B cell (primary cell): ENCODE data around the gene SLC25A24. TPM values are rescaled to one million over a fixed set of nuclear protein-coding genes. Genes with fewer than 3 reads are reported as not detected.
"Not testable (repeated sequence)": the region's sequence is repeated elsewhere in the genome, so short reads cannot be mapped to it uniquely, and the experiment has no call there.

ENCODE experiments used
- ATAC-seq: fragments of 200-7000 bp; cut with Tn5 transposase; one replicate; pipeline ENCODE4 v1.10.0; 2021; ENCODE audit warnings: low read depth, mild to moderate bottlenecking, moderate number of reproducible peaks, moderate library complexity
- CTCF ChIA-PET: fragments of 350-600 bp; sonication (Branson Sonifier 250); formaldehyde crosslinking; loops from one replicate; lab custom pipeline; 2021; ENCODE audit warnings: antibody characterized with exemption, inconsistent platforms; lab: Charles Lee
- POLR2A ChIA-PET: fragments of 350-600 bp; sonication (Branson Sonifier 250); formaldehyde crosslinking; loops from one replicate; lab custom pipeline; 2021; ENCODE audit warnings: antibody characterized with exemption; lab: Charles Lee
- DNase-seq: peaks from one replicate; pipeline ENCODE4 v3.0.0; 2013
- H2AFZ ChIP-seq: 2 replicates; pipeline ENCODE4 v1.6.1; 2012; ENCODE audit warnings: mild to moderate bottlenecking, low read depth, low read length; ENCODE audit not compliant: insufficient read depth, poor library complexity, severe bottlenecking
- H3K27ac ChIP-seq, 2 donors: 1 replicate in 1 of 2; 2 replicates in 1 of 2; pipeline ENCODE4 v1.5.1; 2012 to 2013; ENCODE audit warnings: low read length in 2 of 2, mild to moderate bottlenecking in 2 of 2, moderate library complexity in 1 of 2
- H3K27me3 ChIP-seq, 4 experiments: fragments of 200-600 bp in 1 of 4; sonication (generic) in 1 of 4; replicated peaks in 1 of 4; 1 replicate in 2 of 4; 2 replicates in 2 of 4; pipeline versions ENCODE4 v1.6.1 to v1.7.0; 2013 to 2016; ENCODE audit warnings: low read length in 3 of 4, mild to moderate bottlenecking in 2 of 4, mixed read lengths in 1 of 4, moderate library complexity in 1 of 4; ENCODE audit not compliant: insufficient read depth in 4 of 4, control insufficient read depth in 3 of 4; ENCODE audit errors: control extremely low read depth in 1 of 4
- H3K36me3 ChIP-seq, 2 experiments: replicated peaks in 1 of 2; 1 replicate in 1 of 2; 2 replicates in 1 of 2; pipeline versions ENCODE4 v1.6.1 to v1.7.1; 2013; ENCODE audit warnings: low read length in 1 of 2; ENCODE audit not compliant: insufficient read depth in 2 of 2, control insufficient read depth in 1 of 2; ENCODE audit errors: control extremely low read depth in 1 of 2, extremely low read depth in 1 of 2
- H3K4me1 ChIP-seq, 2 donors: fragments of 200-600 bp in 1 of 2; sonication (generic) in 1 of 2; 1 replicate in 1 of 2; 2 replicates in 1 of 2; pipeline versions ENCODE4 v1.5.1 to v1.6.1; 2013 to 2017; ENCODE audit warnings: low read length in 2 of 2; ENCODE audit not compliant: control insufficient read depth in 2 of 2, insufficient read depth in 2 of 2
- H3K4me2 ChIP-seq: replicated peaks from 2 replicates; pipeline ENCODE3; 2012; ENCODE audit warnings: mild to moderate bottlenecking, low read depth, low read length; ENCODE audit not compliant: poor library complexity, severe bottlenecking
- H3K4me3 ChIP-seq, 5 experiments: fragments of 200-600 bp in 1 of 5; sonication (generic) in 1 of 5; 1 replicate in 3 of 5; 2 replicates in 2 of 5; pipeline versions ENCODE4 v1.5.1 to v1.7.0; 2011 to 2016; ENCODE audit warnings: low read length in 4 of 5, mild to moderate bottlenecking in 4 of 5, low read depth in 2 of 5, control low read depth in 1 of 5, moderate library complexity in 1 of 5; ENCODE audit not compliant: insufficient read depth in 1 of 5; ENCODE audit errors: control extremely low read depth in 1 of 5, extremely low read depth in 1 of 5
- H3K79me2 ChIP-seq: fragments of 200-600 bp; sonication (generic); one replicate; pipeline ENCODE4 v1.6.0; 2016; ENCODE audit warnings: low read length; ENCODE audit not compliant: control insufficient read depth, insufficient read depth
- H3K9ac ChIP-seq: fragments of 200-600 bp; sonication (generic); 2 replicates; pipeline ENCODE4 v1.6.1; 2017; ENCODE audit warnings: mild to moderate bottlenecking, low read length, moderate library complexity
- H3K9me3 ChIP-seq, 3 donors: one replicate each; pipeline versions ENCODE4 v1.6.1 to v1.7.1; 2013; ENCODE audit warnings: low read length in 2 of 3; ENCODE audit not compliant: control insufficient read depth in 2 of 3, insufficient read depth in 1 of 3; ENCODE audit errors: control extremely low read depth in 1 of 3
- H4K20me1 ChIP-seq: 2 replicates; pipeline ENCODE4 v1.6.0; 2012; ENCODE audit warnings: mild to moderate bottlenecking, low read length; ENCODE audit not compliant: insufficient read depth, control insufficient read depth, poor library complexity, severe bottlenecking
- H3K27ac Mint-ChIP-seq: one replicate; pipeline ENCODE4 v1.8.0; 2021; ENCODE audit warnings: mixed read lengths
- H3K27me3 Mint-ChIP-seq: one replicate; pipeline ENCODE4 v1.8.0; 2021; ENCODE audit warnings: mixed read lengths
- H3K4me1 Mint-ChIP-seq: one replicate; pipeline ENCODE4 v1.8.0; 2021; ENCODE audit warnings: mixed read lengths
- H3K4me3 Mint-ChIP-seq: one replicate; pipeline ENCODE4 v1.8.0; 2021; ENCODE audit warnings: mixed read lengths
- H3K9me3 Mint-ChIP-seq: one replicate; pipeline ENCODE4 v1.8.0; 2022; ENCODE audit warnings: mixed read lengths; ENCODE audit not compliant: insufficient read depth
- WGBS: methylation state at CpG from one replicate; pipeline ENCODE4 v1.1.5; 2013; ENCODE audit warnings: missing lambda C conversion rate; ENCODE audit not compliant: insufficient coverage; 5-methylcytosine and 5-hydroxymethylcytosine counted together
- intact Hi-C: fragments of 100-400 bp; cut with micrococcal nuclease; formaldehyde crosslinking; loops from one replicate; pipeline ENCODE4 v1.10.0; 2022
- polyA plus RNA-seq: library from polyadenylated mRNA; depleted of rRNA; stranded (reverse); fragments of >200 nt; gene quantifications from 2 replicates; pipeline ENCODE4 v1.2.3, GENCODE V29; 2012
- total RNA-seq, 2 donors: library from RNA; stranded (reverse); fragments of 120-200 nt in 1 of 2; gene quantifications; 1 replicate in 1 of 2; 2 replicates in 1 of 2; pipeline versions ENCODE4 v1.2.3 to v1.2.4, GENCODE V29; 2013 to 2022

The SLC25A24 gene
- total and polyA plus RNA-seq, 2 donors (not counting 1 experiment from before 2014, with no cell fraction given) = 6.0 to 25.6 TPM

GRCh38 chr1:108226855-108227254 is 26.7 kb upstream of the SLC25A24 start:
- CTCF ChIA-PET = not testable (repeated sequence)

GRCh38 chr1:108223226-108223625 is 23.1 kb upstream of the SLC25A24 start:
- CTCF ChIA-PET, H3K4me3 Mint-ChIP-seq, H3K27ac Mint-ChIP-seq: not testable (repeated sequence)

More at GRCh38 chr1:108226855-108227254, 26.7 kb upstream of the SLC25A24 start:
- H3K4me3 ChIP-seq, H3K4me1 ChIP-seq, H3K27ac ChIP-seq, H3K27me3 Mint-ChIP-seq, H3K27ac Mint-ChIP-seq, H3K9me3 Mint-ChIP-seq, ATAC-seq, H3K9me3 ChIP-seq, H3K4me3 Mint-ChIP-seq, intact Hi-C loops, H3K36me3 ChIP-seq, DNase-seq, H3K79me2 ChIP-seq, H3K4me1 Mint-ChIP-seq, H4K20me1 ChIP-seq, H2AFZ ChIP-seq, H3K27me3 ChIP-seq, POLR2A ChIA-PET, H3K9ac ChIP-seq, H3K4me2 ChIP-seq: not testable (repeated sequence)
- WGBS = no CpG with 5 or more reads among the region's 4 CpGs

GRCh38 chr1:108217515-108218174 is 17.5 kb upstream of the SLC25A24 start:
- DNase-seq, H3K4me2 ChIP-seq, H3K9me3 ChIP-seq, H2AFZ ChIP-seq, H3K27ac ChIP-seq, intact Hi-C loops, H3K27me3 ChIP-seq, H3K27ac Mint-ChIP-seq, H3K4me1 ChIP-seq, H3K4me3 Mint-ChIP-seq, H3K9me3 Mint-ChIP-seq, H3K4me3 ChIP-seq, H3K4me1 Mint-ChIP-seq, H3K36me3 ChIP-seq, H3K27me3 Mint-ChIP-seq, H3K79me2 ChIP-seq, POLR2A ChIA-PET, H4K20me1 ChIP-seq, CTCF ChIA-PET, ATAC-seq, H3K9ac ChIP-seq: not testable (repeated sequence)
- WGBS = no CpG with 5 or more reads among the region's 14 CpGs

More at GRCh38 chr1:108223226-108223625, 23.1 kb upstream of the SLC25A24 start:
- DNase-seq, H3K4me1 ChIP-seq, POLR2A ChIA-PET, H2AFZ ChIP-seq, H3K9ac ChIP-seq, intact Hi-C loops, H3K27me3 ChIP-seq, H3K27ac ChIP-seq, H4K20me1 ChIP-seq, H3K79me2 ChIP-seq, H3K9me3 ChIP-seq, H3K4me2 ChIP-seq, H3K4me1 Mint-ChIP-seq, H3K9me3 Mint-ChIP-seq, H3K27me3 Mint-ChIP-seq, H3K4me3 ChIP-seq, H3K36me3 ChIP-seq, ATAC-seq: not testable (repeated sequence)
- 100% methylated on average over 2 of the region's 7 CpGs for WGBS

- H3K4me3 ChIP-seq, intact Hi-C loops, H3K9me3 Mint-ChIP-seq, DNase-seq, H3K4me1 Mint-ChIP-seq, H4K20me1 ChIP-seq, H3K4me2 ChIP-seq, H3K36me3 ChIP-seq, CTCF ChIA-PET, H3K27me3 ChIP-seq, H2AFZ ChIP-seq, POLR2A ChIA-PET, ATAC-seq, H3K4me1 ChIP-seq, H3K9me3 ChIP-seq, H3K4me3 Mint-ChIP-seq, H3K27ac Mint-ChIP-seq, H3K79me2 ChIP-seq, H3K27ac ChIP-seq, H3K9ac ChIP-seq: not testable (repeated sequence)
- peaks cover 12% of the 10 kb centered on the region for H3K27me3 Mint-ChIP-seq
- no CpG with 5 or more reads among the region's 2 CpGs for WGBS
Observed at GRCh38 chr1:108217007-108217406, 16.9 kb upstream of the SLC25A24 start.
